Activated CD4-positive, alpha-beta T cell treated with anti-CD3 and anti-CD28 coated beads, Interleukin-2, amount 10 ng/mL, durations not matched to agents 24 days and 14 days (primary cell): ENCODE data around the gene SLC22A2. TPM values are rescaled to one million over a fixed set of nuclear protein-coding genes. Genes with fewer than 3 reads are reported as not detected.

Experiments used
- DNase-seq: peaks from one replicate; pipeline ENCODE4 v3.0.0; 2022
- H3K27ac Mint-ChIP-seq: one replicate; pipeline ENCODE4 v1.8.0; 2022; ENCODE audit warnings: mild to moderate bottlenecking, mixed read lengths
- H3K27me3 Mint-ChIP-seq: one replicate; pipeline ENCODE4 v1.8.0; 2022; ENCODE audit warnings: mixed read lengths
- H3K36me3 Mint-ChIP-seq: one replicate; pipeline ENCODE4 v1.8.0; 2022; ENCODE audit warnings: low read depth, mild to moderate bottlenecking, mixed read lengths
- H3K4me1 Mint-ChIP-seq: one replicate; pipeline ENCODE4 v1.8.0; 2021; ENCODE audit warnings: mixed read lengths
- H3K4me3 Mint-ChIP-seq: one replicate; pipeline ENCODE4 v1.8.0; 2022; ENCODE audit warnings: mild to moderate bottlenecking, moderate library complexity, mixed read lengths
- H3K9me3 Mint-ChIP-seq: one replicate; pipeline ENCODE4 v1.8.0; 2021; ENCODE audit warnings: mixed read lengths
- intact Hi-C: fragments of 100-400 bp; cut with micrococcal nuclease; formaldehyde crosslinking; loops from one replicate; pipeline ENCODE4 v1.15.1; 2023
- total RNA-seq: library from RNA; stranded (reverse); gene quantifications from 2 replicates; pipeline ENCODE4 v1.2.3, GENCODE V29; 2022

SLC22A2 gene
- total RNA-seq, 1 donor from 2014 or later, result not detected

GRCh38 chr6:160279850-160280249 lies 21.2 kb upstream of the SLC22A2 start:
- no peak overlapping the region for H3K27ac Mint-ChIP-seq
- H3K4me3 Mint-ChIP-seq, result no peak overlapping the region
- no peaks in the 10 kb centered on the region for H3K36me3 Mint-ChIP-seq
- peaks cover 14% of the 10 kb centered on the region for H3K27me3 Mint-ChIP-seq
- no peaks in the 10 kb centered on the region for H3K4me1 Mint-ChIP-seq
- intact Hi-C loops, result no loop called here
- H3K9me3 Mint-ChIP-seq, result no peaks in the 10 kb centered on the region
- DNase-seq, result no peak

GRCh38 chr6:160278786-160279310 lies 20.2 kb upstream of the SLC22A2 start:
- no peak for DNase-seq
- intact Hi-C loops, result no loop called here
- H3K4me1 Mint-ChIP-seq, result no peaks in the 10 kb centered on the region
- H3K27me3 Mint-ChIP-seq, result peaks cover 10% of the 10 kb centered on the region
- H3K36me3 Mint-ChIP-seq, result no peaks in the 10 kb centered on the region
- no peak overlapping the region for H3K4me3 Mint-ChIP-seq
- no peaks in the 10 kb centered on the region for H3K9me3 Mint-ChIP-seq
- no peak overlapping the region for H3K27ac Mint-ChIP-seq

- H3K36me3 Mint-ChIP-seq, result no peaks in the 10 kb centered on the region
- no peaks in the 10 kb centered on the region for H3K4me1 Mint-ChIP-seq
- H3K4me3 Mint-ChIP-seq, result no peak overlapping the region
- H3K27me3 Mint-ChIP-seq, result peaks cover 10% of the 10 kb centered on the region
- H3K27ac Mint-ChIP-seq, result no peak overlapping the region
- intact Hi-C loops, result no loop called here
- no peaks in the 10 kb centered on the region for H3K9me3 Mint-ChIP-seq
- no peak for DNase-seq
Observed at GRCh38 chr6:160278311-160278710, 19.7 kb upstream of the SLC22A2 start.

- Mint-ChIP-seq H3K4me1 (no peaks in the 10 kb centered on the region), H3K4me3 (no peak overlapping the region)
- intact Hi-C loops, result no loop called here
Observed at GRCh38 chr6:160277546-160277945, 18.9 kb upstream of the SLC22A2 start.

GRCh38 chr6:160277144-160277543 lies 18.5 kb upstream of the SLC22A2 start:
- Mint-ChIP-seq H3K9me3 (no peaks in the 10 kb centered on the region), H3K36me3 (no peaks in the 10 kb centered on the region), H3K27me3 (peaks cover 3% of the 10 kb centered on the region), H3K4me3 (no peak overlapping the region), H3K27ac (no peak overlapping the region), H3K4me1 (no peaks in the 10 kb centered on the region)
- intact Hi-C loops, result no loop called here
- no peak for DNase-seq

More at GRCh38 chr6:160277546-160277945, 18.9 kb upstream of the SLC22A2 start:
- peaks cover 5% of the 10 kb centered on the region for H3K27me3 Mint-ChIP-seq
- H3K27ac Mint-ChIP-seq, result no peak overlapping the region
- no peaks in the 10 kb centered on the region for H3K36me3 Mint-ChIP-seq
- DNase-seq, result no peak
- H3K9me3 Mint-ChIP-seq, result no peaks in the 10 kb centered on the region

- Mint-ChIP-seq H3K9me3 (no peaks in the 10 kb centered on the region), H3K4me3 (no peak overlapping the region), H3K4me1 (no peaks in the 10 kb centered on the region), H3K36me3 (no peaks in the 10 kb centered on the region), H3K27ac (no peak overlapping the region), H3K27me3 (no peaks in the 10 kb centered on the region)
- intact Hi-C loops, result no loop called here
- DNase-seq, result no peak
Observed at GRCh38 chr6:160276126-160276525, 17.5 kb upstream of the SLC22A2 start.

GRCh38 chr6:160275511-160276003 lies 16.9 kb upstream of the SLC22A2 start:
- intact Hi-C loops, result no loop called here
- Mint-ChIP-seq H3K4me3 (no peak overlapping the region), H3K36me3 (no peaks in the 10 kb centered on the region), H3K27me3 (no peaks in the 10 kb centered on the region), H3K27ac (no peak overlapping the region), H3K9me3 (no peaks in the 10 kb centered on the region), H3K4me1 (no peaks in the 10 kb centered on the region)
- no peak for DNase-seq

- H3K36me3 Mint-ChIP-seq, result no peaks in the 10 kb centered on the region
- no peaks in the 10 kb centered on the region for H3K9me3 Mint-ChIP-seq
- H3K27me3 Mint-ChIP-seq, result no peaks in the 10 kb centered on the region
- no peaks in the 10 kb centered on the region for H3K4me1 Mint-ChIP-seq
- H3K4me3 Mint-ChIP-seq, result no peak overlapping the region
- no peak overlapping the region for H3K27ac Mint-ChIP-seq
- intact Hi-C loops, result no loop called here
- no peak for DNase-seq
Observed at GRCh38 chr6:160274871-160275510, 16.4 kb upstream of the SLC22A2 start.

- DNase-seq, result no peak
- Mint-ChIP-seq H3K36me3 (no peaks in the 10 kb centered on the region), H3K27ac (no peak overlapping the region), H3K9me3 (no peaks in the 10 kb centered on the region), H3K4me3 (no peak overlapping the region), H3K4me1 (no peaks in the 10 kb centered on the region), H3K27me3 (no peaks in the 10 kb centered on the region)
- intact Hi-C loops, result no loop called here
Observed at GRCh38 chr6:160273750-160274149, 15.1 kb upstream of the SLC22A2 start.

GRCh38 chr6:160273196-160273595 lies 14.6 kb upstream of the SLC22A2 start:
- no peaks in the 10 kb centered on the region for H3K4me1 Mint-ChIP-seq
- DNase-seq, result no peak
- H3K27me3 Mint-ChIP-seq, result peaks cover under 1% of the 10 kb centered on the region
- intact Hi-C loops, result no loop called here
- no peak overlapping the region for H3K4me3 Mint-ChIP-seq
- no peaks in the 10 kb centered on the region for H3K36me3 Mint-ChIP-seq
- no peaks in the 10 kb centered on the region for H3K9me3 Mint-ChIP-seq
- H3K27ac Mint-ChIP-seq, result no peak overlapping the region

- intact Hi-C loops, result no loop called here
- H3K9me3 Mint-ChIP-seq, result no peaks in the 10 kb centered on the region
- DNase-seq, result no peak
- no peak overlapping the region for H3K4me3 Mint-ChIP-seq
- no peaks in the 10 kb centered on the region for H3K36me3 Mint-ChIP-seq
- no peak overlapping the region for H3K27ac Mint-ChIP-seq
- H3K4me1 Mint-ChIP-seq, result no peaks in the 10 kb centered on the region
- peaks cover 3% of the 10 kb centered on the region for H3K27me3 Mint-ChIP-seq
Observed at GRCh38 chr6:160272707-160273106, 14.1 kb upstream of the SLC22A2 start.

- Mint-ChIP-seq H3K27me3 (peaks cover 6% of the 10 kb centered on the region), H3K27ac (no peak overlapping the region), H3K9me3 (no peaks in the 10 kb centered on the region), H3K36me3 (no peaks in the 10 kb centered on the region), H3K4me1 (peaks cover 3% of the 10 kb centered on the region), H3K4me3 (no peak overlapping the region)
- DNase-seq, result no peak
- intact Hi-C loops, result no loop called here
Observed at GRCh38 chr6:160270347-160270746, 11.7 kb upstream of the SLC22A2 start.

GRCh38 chr6:160269771-160270170 lies 11.2 kb upstream of the SLC22A2 start:
- Mint-ChIP-seq H3K36me3 (no peaks in the 10 kb centered on the region), H3K27ac (no peak overlapping the region), H3K9me3 (no peaks in the 10 kb centered on the region), H3K27me3 (peaks cover 6% of the 10 kb centered on the region), H3K4me1 (peaks cover 3% of the 10 kb centered on the region), H3K4me3 (no peak overlapping the region)
- intact Hi-C loops, result no loop called here
- DNase-seq, result no peak

GRCh38 chr6:160269023-160269521 lies 10.5 kb upstream of the SLC22A2 start:
- no peak overlapping the region for H3K4me3 Mint-ChIP-seq
- DNase-seq, result no peak
- H3K9me3 Mint-ChIP-seq, result no peaks in the 10 kb centered on the region
- intact Hi-C loops, result no loop called here
- peaks cover 6% of the 10 kb centered on the region for H3K27me3 Mint-ChIP-seq
- peaks cover 3% of the 10 kb centered on the region for H3K4me1 Mint-ChIP-seq
- no peaks in the 10 kb centered on the region for H3K36me3 Mint-ChIP-seq
- no peak overlapping the region for H3K27ac Mint-ChIP-seq

GRCh38 chr6:160267102-160267501 lies 8.5 kb upstream of the SLC22A2 start:
- peaks cover 3% of the 10 kb centered on the region for H3K4me1 Mint-ChIP-seq
- H3K27ac Mint-ChIP-seq, result no peak overlapping the region
- H3K4me3 Mint-ChIP-seq, result no peak overlapping the region
- H3K9me3 Mint-ChIP-seq, result no peaks in the 10 kb centered on the region
- H3K36me3 Mint-ChIP-seq, result no peaks in the 10 kb centered on the region
- no peak for DNase-seq
- intact Hi-C loops, result no loop called here
- peaks cover 6% of the 10 kb centered on the region for H3K27me3 Mint-ChIP-seq
